DND-41 (cell line): ENCODE data around the gene NCK2.
"Not testable (repeated sequence)": the region's sequence is repeated elsewhere in the genome, so short reads cannot be mapped to it uniquely, and the experiment has no call there.

ENCODE experiments used
- ATAC-seq: fragments of 200-7000 bp; cut with Tn5 transposase; 3 replicates; pipeline ENCODE4 v1.9.1; 2021; ENCODE audit warnings: low read depth; ENCODE audit not compliant: insufficient read depth
- DNase-seq: peaks from one replicate; pipeline ENCODE4 v3.0.0-alpha.2; 2020
- H2AFZ ChIP-seq: 2 replicates; pipeline ENCODE4 v1.6.0; 2012; ENCODE audit warnings: low read depth, low read length
- H3K27ac ChIP-seq: 2 replicates; pipeline ENCODE4 v1.5.1; 2012; ENCODE audit warnings: low read length, inconsistent platforms
- H3K27me3 ChIP-seq: fragments of 200-600 bp; sonication (generic); 2 replicates; pipeline ENCODE4 v1.6.0; 2012; ENCODE audit warnings: low read length, mild to moderate bottlenecking, inconsistent platforms; ENCODE audit not compliant: insufficient read depth, poor library complexity
- H3K36me3 ChIP-seq: 2 replicates; pipeline ENCODE4 v1.5.1; 2012; ENCODE audit warnings: low read length, inconsistent platforms; ENCODE audit not compliant: insufficient read depth
- H3K4me1 ChIP-seq: 2 replicates; pipeline ENCODE4 v1.5.1; 2012; ENCODE audit warnings: mild to moderate bottlenecking, low read length; ENCODE audit not compliant: insufficient read depth
- H3K4me2 ChIP-seq: 2 replicates; pipeline ENCODE4 v1.6.0; 2012; ENCODE audit warnings: mild to moderate bottlenecking, moderate library complexity, low read length, inconsistent platforms; ENCODE audit not compliant: insufficient read depth
- H3K4me3 ChIP-seq, 2 experiments: fragments of 200-600 bp in 1 of 2; shearing (Covaris generic) in 1 of 2; 2 replicates each; pipeline ENCODE4 v1.5.1; 2012 to 2016; ENCODE audit warnings: inconsistent platforms in 2 of 2, low read length in 2 of 2, mild to moderate bottlenecking in 2 of 2, low read depth in 1 of 2, moderate library complexity in 1 of 2
- H3K79me2 ChIP-seq: 2 replicates; pipeline ENCODE4 v1.6.0; 2012; ENCODE audit warnings: low read length, inconsistent platforms; ENCODE audit not compliant: insufficient read depth
- H3K9ac ChIP-seq: 2 replicates; pipeline ENCODE4 v1.6.0; 2012; ENCODE audit warnings: low read depth, mild to moderate bottlenecking, inconsistent platforms, low read length, moderate library complexity
- H3K9me3 ChIP-seq: 2 replicates; pipeline ENCODE4 v1.5.1; 2012; ENCODE audit warnings: low read length, moderate library complexity, mild to moderate bottlenecking, inconsistent platforms; ENCODE audit not compliant: insufficient read depth, severe bottlenecking
- H4K20me1 ChIP-seq: 2 replicates; pipeline ENCODE4 v1.6.0; 2012; ENCODE audit warnings: low read length; ENCODE audit not compliant: insufficient read depth
- CTCF ChIP-seq: IDR thresholded peaks from 2 replicates; pipeline ENCODE4 v1.5.1; 2012; ENCODE audit warnings: borderline replicate concordance, low read length, moderate library complexity, mild to moderate bottlenecking; ENCODE audit not compliant: poor library complexity, severe bottlenecking; ENCODE audit errors: extremely low read depth
- EZH2 ChIP-seq: IDR thresholded peaks from 3 replicates; pipeline ENCODE4 v1.6.1; 2012; ENCODE audit warnings: borderline replicate concordance, low read depth, mild to moderate bottlenecking, moderate library complexity, low read length, inconsistent platforms; ENCODE audit not compliant: severe bottlenecking

Gene NCK2

GRCh38 chr2:105756435-105756834 lies 11.7 kb downstream of the NCK2 start:
- H3K4me3 ChIP-seq = no peak overlapping the region
- H3K79me2 ChIP-seq = peaks cover 100% of the 10 kb centered on the region
- no peak overlapping the region for H3K9ac ChIP-seq
- no peak for TF ChIP-seq EZH2
- TF ChIP-seq CTCF = no peak
- no peak overlapping the region for H2AFZ ChIP-seq
- no peak overlapping the region for H3K4me2 ChIP-seq
- ATAC-seq (no peak), DNase-seq (no peak)
- peaks cover 35% of the 10 kb centered on the region for H3K4me1 ChIP-seq
- H3K36me3 ChIP-seq = peaks cover 17% of the 10 kb centered on the region
- peaks cover 58% of the 10 kb centered on the region for H4K20me1 ChIP-seq
- H3K27ac ChIP-seq = peak overlapping the region; percentile 53; the same call in 1 of the 2 replicates
- no peaks in the 10 kb centered on the region for H3K27me3 ChIP-seq
- H3K9me3 ChIP-seq = no peaks in the 10 kb centered on the region

DNA sequence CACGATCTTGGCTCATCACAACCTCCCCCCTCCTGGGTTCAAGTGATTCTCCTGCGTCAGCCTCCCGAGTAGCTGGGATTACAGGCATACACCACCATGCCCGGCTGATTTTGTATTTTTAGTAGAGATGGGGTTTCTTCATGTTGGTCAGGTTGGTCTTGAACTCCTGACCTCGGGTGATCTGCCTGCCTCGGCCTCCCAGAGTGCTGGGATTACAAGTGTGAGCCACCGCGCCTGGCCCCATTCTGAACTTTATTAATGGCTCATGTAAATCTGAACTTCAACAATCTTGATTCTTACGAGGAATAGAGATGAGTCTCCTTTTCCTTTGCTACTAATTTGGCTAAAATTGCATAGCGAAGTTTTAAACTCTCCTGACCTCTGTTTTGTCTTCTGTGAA lies 12.2 kb downstream of the NCK2 start:
- not testable (repeated sequence) for H3K27ac ChIP-seq, H3K27me3 ChIP-seq, H3K9me3 ChIP-seq, DNase-seq, H2AFZ ChIP-seq, H3K4me3 ChIP-seq, ATAC-seq, H3K9ac ChIP-seq, H3K4me2 ChIP-seq
- Histone ChIP-seq H4K20me1 (peaks cover 56% of the 10 kb centered on the region), H3K4me1 (peaks cover 35% of the 10 kb centered on the region), H3K79me2 (peaks cover 100% of the 10 kb centered on the region), H3K36me3 (peaks cover 14% of the 10 kb centered on the region; the same call in 1 of the 2 replicates)

- Histone ChIP-seq H3K4me1 (peaks cover 35% of the 10 kb centered on the region), H3K4me3 (no peak overlapping the region), H3K9me3 (no peaks in the 10 kb centered on the region), H3K27ac (no peak overlapping the region), H4K20me1 (peaks cover 61% of the 10 kb centered on the region), H3K9ac (no peak overlapping the region), H3K79me2 (peaks cover 100% of the 10 kb centered on the region), H2AFZ (no peak overlapping the region), H3K4me2 (no peak overlapping the region), H3K36me3 (peaks cover 9% of the 10 kb centered on the region; the same call in 1 of the 2 replicates), H3K27me3 (no peaks in the 10 kb centered on the region)
- TF ChIP-seq CTCF (no peak), EZH2 (no peak)
- ATAC-seq (no peak), DNase-seq (no peak)
Observed at GRCh38 chr2:105757433-105757832, 12.7 kb downstream of the NCK2 start.

GRCh38 chr2:105760191-105760590 lies 15.5 kb downstream of the NCK2 start:
- Histone ChIP-seq H3K9me3 (no peaks in the 10 kb centered on the region), H2AFZ (no peak overlapping the region), H3K4me3 (no peak overlapping the region), H3K27ac (no peak overlapping the region), H4K20me1 (peaks cover 65% of the 10 kb centered on the region), H3K27me3 (no peaks in the 10 kb centered on the region), H3K36me3 (peaks cover 7% of the 10 kb centered on the region), H3K4me1 (peaks cover 9% of the 10 kb centered on the region), H3K79me2 (peaks cover 99% of the 10 kb centered on the region), H3K4me2 (no peak overlapping the region), H3K9ac (no peak overlapping the region)
- TF ChIP-seq EZH2 (no peak), CTCF (no peak)
- no peak for ATAC-seq
- DNase-seq = no peak
